ENCODE data around the gene SGTA.

- TF ChIP-seq CTCF (conservative IDR thresholded peaks at IDR 0.05; ENCODE audit: low read length) = no peak
- TF ChIP-seq EZH2phosphoT487 (IDR thresholded peaks at IDR 0.05; ENCODE audit: borderline replicate concordance) = no peak
Observed at GRCh38 chr19:2793577-2793976, 10.5 kb upstream of the SGTA start.
